HepG2 (cell line): ENCODE measurements around the gene AP5B1. TPM values are rescaled to one million over a fixed set of nuclear protein-coding genes. Genes with fewer than 3 reads are reported as not detected.

Source experiments
- ETV6 ChIP-seq: sonication (generic); formaldehyde crosslinking; conservative IDR thresholded peaks from 2 replicates; pipeline ENCODE4 v1.4.0; 2020; ENCODE audit warnings: missing genetic modification reagents
- HNRNPK ChIP-seq: fragments of 200-400 bp; formaldehyde crosslinking; IDR thresholded peaks from 2 replicates; pipeline ENCODE4 v1.6.1; 2018; ENCODE audit warnings: low read length, low read depth, moderate library complexity, mild to moderate bottlenecking; ENCODE audit not compliant: poor library complexity, severe bottlenecking
- IRF9 ChIP-seq: sonication (generic); formaldehyde crosslinking; IDR thresholded peaks from 2 replicates; pipeline ENCODE4 v1.8.0; 2022; ENCODE audit warnings: missing genetic modification reagents, mild to moderate bottlenecking, borderline replicate concordance
- MAX ChIP-seq: IDR thresholded peaks from 2 replicates; pipeline ENCODE4 v1.6.1; 2012; ENCODE audit warnings: inconsistent platforms
- RBM39 ChIP-seq: fragments of 200-400 bp; formaldehyde crosslinking; IDR thresholded peaks from one replicate; pipeline ENCODE4 v1.6.1; 2018; ENCODE audit warnings: antibody characterized with exemption, mild to moderate bottlenecking, low read depth, low read length; ENCODE audit not compliant: poor library complexity, severe bottlenecking
- RFX1 ChIP-seq: fragments of 450-650 bp; IDR thresholded peaks from 2 replicates; pipeline ENCODE4 v1.6.1; 2017
- SKI ChIP-seq: fragments of 450-650 bp; IDR thresholded peaks from one replicate; pipeline ENCODE4 v1.6.1; 2018; ENCODE audit warnings: mild to moderate bottlenecking; ENCODE audit not compliant: partially characterized antibody
- ZBTB40 ChIP-seq, 2 experiments: fragments of 450-650 bp in 1 of 2; sonication (generic) in 1 of 2; formaldehyde crosslinking in 1 of 2; IDR thresholded peaks; 2 replicates each; pipeline versions ENCODE4 v1.6.1 to v1.8.0; 2016 to 2022; ENCODE audit warnings: antibody characterized with exemption in 1 of 2, mild to moderate bottlenecking in 1 of 2, missing genetic modification reagents in 1 of 2
- ZMYM2 ChIP-seq: sonication (generic); formaldehyde crosslinking; IDR thresholded peaks from 2 replicates; pipeline ENCODE4 v1.8.0; 2022; ENCODE audit warnings: mild to moderate bottlenecking, missing genetic modification reagents
- ZNF350 ChIP-seq: sonication (generic); formaldehyde crosslinking; IDR thresholded peaks from 2 replicates; pipeline ENCODE4 v1.4.0; 2020; ENCODE audit warnings: mild to moderate bottlenecking, low read depth, missing genetic modification reagents, borderline replicate concordance
- ZNF574 ChIP-seq: sonication (generic); formaldehyde crosslinking; IDR thresholded peaks from 2 replicates; pipeline ENCODE4 v1.4.0; 2020; ENCODE audit warnings: missing genetic modification reagents
- ZNF598 ChIP-seq: sonication (generic); formaldehyde crosslinking; IDR thresholded peaks from 2 replicates; pipeline ENCODE4 v1.5.1; 2020; ENCODE audit warnings: mild to moderate bottlenecking, missing genetic modification reagents, borderline replicate concordance
- ZNF678 ChIP-seq: sonication (generic); formaldehyde crosslinking; IDR thresholded peaks from 2 replicates; pipeline ENCODE4 v1.4.0; 2020; ENCODE audit warnings: mild to moderate bottlenecking, missing genetic modification reagents
- ZNF761 ChIP-seq: sonication (generic); formaldehyde crosslinking; conservative IDR thresholded peaks from 2 replicates; pipeline ENCODE4 v1.4.0; 2020; ENCODE audit warnings: mild to moderate bottlenecking, missing genetic modification reagents
- polyA plus RNA-seq, 8 experiments: library from polyadenylated mRNA; depleted of rRNA in 3 of 8; stranded (reverse) in 7 of 8; unstranded in 1 of 8; fragments of >200 nt; fragmentation: Illumina TruSeq in 4 of 8; extraction: Trizol in 4 of 8; gene quantifications; 2 replicates each; pipeline versions ENCODE4 v1.2.1 to v1.2.3, GENCODE V29; 2011 to 2016; ENCODE audit warnings: low read depth in 4 of 8, missing spikeins in 1 of 8, mixed read lengths in 1 of 8; ENCODE audit not compliant: insufficient read depth in 1 of 8
- total RNA-seq, 5 experiments: library from RNA; depleted of rRNA; stranded (reverse); fragments of >200 nt; fragmentation: Illumina TruSeq; extraction: Trizol; gene quantifications; 2 replicates each; pipeline ENCODE4 v1.2.3, GENCODE V29; 2016; ENCODE audit warnings: low read depth in 1 of 5

Gene AP5B1
- total and polyA plus RNA-seq, 2 of the 13 experiments (the other 11 are each of a cell fraction or from before 2014, with no cell fraction given): 1.7 to 4.4 TPM

GRCh38 chr11:65779919-65780769 is 632 bp downstream of the AP5B1 start (continued):
- TF ChIP-seq ZBTB40 (IDR thresholded peaks at IDR 0.05) (no peak), ZBTB40 (CRISPR knock-in tag; IDR thresholded peaks at IDR 0.05) (0 out of 2 replicates have a peak, but pooled peaks have one; percentile 35), ZNF598 (0 out of 2 replicates have a peak, but pooled peaks have one; percentile 34), ETV6 (CRISPR knock-in tag) (peak; percentile 78), MAX (peak; percentile 51; the same call in 1 of the 2 replicates), ZMYM2 (CRISPR knock-in tag) (no peak), ZNF678 (no peak), ZNF761 (no peak), SKI (peak; percentile 64), ZNF350 (peak; percentile 40; the same call in 1 of the 2 replicates), RBM39 (peak; percentile 59), HNRNPK (peak; percentile 56), IRF9 (CRISPR knock-in tag) (no peak), RFX1 (no peak), ZNF574 (CRISPR knock-in tag) (peak; percentile 65)
